Measurements from ENCODE around the gene LUC7L3.
A peak's percentile ranks its signal among the peaks of the same experiment; 100 is the strongest.
"Not testable (repeated sequence)": the region's sequence is repeated elsewhere in the genome, so short reads cannot be mapped to it uniquely, and the experiment has no call there.

The LUC7L3 gene

DNA sequence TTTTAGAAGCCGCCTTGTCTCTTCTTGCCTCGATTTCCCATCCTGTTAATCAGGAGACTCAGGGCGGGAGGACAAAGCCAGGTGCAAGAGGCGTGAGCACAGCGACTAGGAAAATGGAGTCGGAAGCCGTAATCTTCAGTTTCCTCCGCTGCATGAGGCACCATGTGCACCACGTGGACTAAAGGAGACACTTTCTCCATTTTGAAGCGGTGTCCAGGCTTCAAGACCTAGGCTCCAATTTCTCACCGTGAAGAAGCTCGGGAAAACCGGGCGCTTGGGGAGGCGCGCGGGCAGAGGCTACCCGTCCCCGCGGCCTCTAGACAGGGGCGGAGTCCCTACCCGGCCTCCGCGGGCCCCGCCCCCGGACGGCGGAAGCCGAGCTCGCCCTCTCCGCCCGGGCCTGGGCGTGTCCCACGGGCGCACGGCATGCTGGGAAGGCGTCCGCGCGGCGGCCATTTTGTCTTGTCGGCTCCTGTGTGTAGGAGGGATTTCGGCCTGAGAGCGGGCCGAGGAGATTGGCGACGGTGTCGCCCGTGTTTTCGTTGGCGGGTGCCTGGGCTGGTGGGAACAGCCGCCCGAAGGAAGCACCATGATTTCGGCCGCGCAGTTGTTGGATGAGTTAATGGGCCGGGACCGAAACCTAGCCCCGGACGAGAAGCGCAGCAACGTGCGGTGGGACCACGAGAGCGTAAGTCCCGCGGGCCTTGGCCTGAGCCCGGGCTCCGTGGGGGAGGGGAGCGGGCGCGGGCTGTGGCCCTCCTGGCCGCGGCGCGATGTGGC, at the start of gene LUC7L3:
TSS of gene LUC7L3 (plus strand) at position 460 of the 780 bp plus-strand sequence. CDS start at position 590, 130 bp downstream.
- DNase-seq (ENCODE audit: low spot score) (peak; percentile 98), FAIRE-seq (peak; percentile 27)

- peak; percentile 17 for FAIRE-seq
- DNase-seq (ENCODE audit: low spot score), result no peak
Measured at GRCh38 chr17:50672071-50672470, 47.3 kb upstream of the LUC7L3 start.

DNA sequence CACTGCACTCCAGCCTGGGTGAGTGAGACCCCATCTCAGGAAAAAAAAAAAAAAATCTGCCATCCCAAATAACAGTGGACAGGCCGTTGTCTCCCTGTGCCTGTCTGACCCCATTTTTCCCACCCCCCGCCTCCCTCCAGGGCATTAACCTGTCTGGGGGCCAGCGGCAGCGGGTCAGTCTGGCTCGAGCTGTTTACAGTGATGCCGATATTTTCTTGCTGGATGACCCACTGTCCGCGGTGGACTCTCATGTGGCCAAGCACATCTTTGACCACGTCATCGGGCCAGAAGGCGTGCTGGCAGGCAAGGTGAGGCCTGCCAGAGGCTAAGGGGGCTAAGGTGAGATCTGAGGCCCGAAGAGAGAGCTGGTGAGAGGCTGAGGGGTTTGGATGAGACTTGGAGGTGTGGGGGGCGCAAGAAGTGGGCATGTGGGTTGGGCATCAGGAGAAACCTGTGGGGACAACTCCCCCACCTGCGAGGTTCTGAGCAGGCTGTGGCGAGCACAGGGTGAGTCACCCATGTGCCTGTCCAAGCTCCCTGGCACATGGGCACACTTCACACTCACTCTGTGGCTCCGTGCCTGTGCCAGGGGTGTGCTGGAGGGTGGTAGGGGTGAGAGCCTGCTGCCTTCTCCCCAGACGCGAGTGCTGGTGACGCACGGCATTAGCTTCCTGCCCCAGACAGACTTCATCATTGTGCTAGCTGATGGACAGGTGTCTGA, 46.4 kb upstream of the LUC7L3 start:
- DNase-seq (ENCODE audit: low spot score) (no peak), FAIRE-seq (no peak)

DNA sequence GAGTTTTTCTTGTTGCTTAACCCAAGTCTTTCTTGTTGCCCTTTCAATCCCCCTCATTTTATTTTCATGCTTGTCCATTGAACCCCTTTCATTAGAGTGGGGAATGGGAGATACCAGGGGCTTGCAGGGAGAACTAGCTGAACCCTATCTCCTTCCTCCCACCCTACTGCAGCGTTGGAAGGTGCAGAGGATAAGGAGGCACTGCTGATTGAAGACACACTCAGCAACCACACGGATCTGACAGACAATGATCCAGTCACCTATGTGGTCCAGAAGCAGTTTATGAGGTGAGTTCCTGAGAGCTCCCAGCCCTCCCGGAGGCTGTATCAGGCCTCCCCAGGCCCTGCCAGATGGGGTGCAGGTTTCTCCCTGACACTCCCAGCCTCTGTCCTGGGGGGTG, 44.2 kb upstream of the LUC7L3 start:
- no peak for FAIRE-seq
- no peak for DNase-seq (ENCODE audit: low spot score)

GRCh38 chr17:50675627-50676026, 43.8 kb upstream of the LUC7L3 start:
- no peak for FAIRE-seq
- DNase-seq (ENCODE audit: low spot score), result no peak

DNA sequence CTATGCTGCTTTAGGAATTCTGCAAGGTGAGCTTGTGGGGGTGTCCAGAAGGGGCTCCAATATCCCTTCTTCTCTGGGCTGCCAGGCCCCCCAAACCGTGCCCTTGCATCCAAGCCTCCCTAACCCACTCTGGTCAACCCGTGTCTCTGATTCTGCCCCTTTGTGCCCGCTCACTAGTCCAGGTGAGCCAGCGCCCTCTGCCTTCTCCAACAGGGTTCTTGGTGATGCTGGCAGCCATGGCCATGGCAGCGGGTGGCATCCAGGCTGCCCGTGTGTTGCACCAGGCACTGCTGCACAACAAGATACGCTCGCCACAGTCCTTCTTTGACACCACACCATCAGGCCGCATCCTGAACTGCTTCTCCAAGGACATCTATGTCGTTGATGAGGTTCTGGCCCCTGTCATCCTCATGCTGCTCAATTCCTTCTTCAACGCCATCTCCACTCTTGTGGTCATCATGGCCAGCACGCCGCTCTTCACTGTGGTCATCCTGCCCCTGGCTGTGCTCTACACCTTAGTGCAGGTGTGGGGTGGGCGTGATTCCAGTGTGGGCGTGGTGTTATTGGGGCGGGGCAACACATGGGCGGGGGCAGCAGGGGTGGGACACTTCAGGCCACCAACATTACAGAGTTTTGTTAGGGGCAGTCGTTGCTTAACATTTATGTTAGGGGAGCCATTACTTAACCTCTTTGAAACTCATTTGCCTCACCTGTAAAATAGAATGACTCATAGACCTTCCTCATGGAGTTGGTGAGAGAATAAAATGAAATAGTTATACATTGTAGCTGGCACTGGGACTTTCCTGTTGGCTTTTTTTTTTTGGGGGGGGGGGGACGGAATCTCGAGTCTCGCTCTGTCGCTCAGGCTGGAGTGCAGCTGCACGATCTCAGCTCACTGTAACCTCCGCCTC, 43.1 kb upstream of the LUC7L3 start:
- peak; percentile 88 for FAIRE-seq
- DNase-seq (ENCODE audit: low spot score), result no peak

- no peak for FAIRE-seq
Measured at GRCh38 chr17:50677851-50678375, 41.5 kb upstream of the LUC7L3 start.

DNA sequence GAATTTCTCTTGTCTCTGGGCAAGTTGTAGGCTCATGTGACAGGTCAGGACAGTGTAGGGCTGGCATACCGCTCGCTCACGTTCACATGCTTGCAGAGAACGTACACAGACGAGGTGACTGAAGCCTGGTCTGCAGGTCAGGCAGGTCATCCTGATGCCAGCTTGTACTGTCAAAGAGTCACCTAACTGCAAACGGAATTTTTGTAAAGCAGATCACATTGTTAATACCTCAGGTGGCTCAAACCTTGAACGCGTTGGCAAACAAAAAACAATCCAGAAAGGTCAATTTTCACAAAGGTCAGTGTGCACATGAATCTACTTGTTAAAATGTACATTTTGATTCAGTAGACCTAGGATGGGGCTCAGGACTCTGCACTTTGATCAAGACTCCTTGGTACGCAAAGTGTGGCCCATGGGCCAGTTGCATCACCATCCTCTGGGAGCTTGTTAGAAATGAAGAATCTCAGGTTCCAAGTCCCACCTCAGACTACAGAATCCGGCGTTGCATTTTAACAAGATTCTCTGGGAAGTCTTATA, 40.3 kb upstream of the LUC7L3 start:
- FAIRE-seq (no peak), DNase-seq (ENCODE audit: low spot score) (no peak)

More at GRCh38 chr17:50677851-50678375, 41.5 kb upstream of the LUC7L3 start:
- DNase-seq (ENCODE audit: low spot score), result no peak

DNA sequence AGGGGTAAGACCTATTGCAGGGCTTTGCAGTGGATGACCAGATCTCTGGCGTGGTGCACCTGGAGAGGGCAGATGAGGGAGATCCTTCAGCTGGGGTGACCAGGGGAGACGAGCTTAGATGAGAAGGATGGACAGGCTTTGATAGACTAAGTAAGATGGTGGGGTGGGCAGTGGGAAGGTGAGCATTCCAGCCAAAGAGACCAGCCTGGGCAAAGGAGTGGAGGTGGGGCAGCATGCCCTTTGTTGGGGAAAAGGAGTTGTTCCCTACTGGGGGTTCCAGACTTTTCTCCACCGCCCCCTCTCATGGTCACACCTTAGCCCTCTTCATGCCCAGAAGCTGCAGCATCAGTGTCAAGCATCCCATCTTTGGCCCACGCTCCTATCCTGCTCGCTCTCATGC, 39.3 kb upstream of the LUC7L3 start:
- FAIRE-seq (no peak), DNase-seq (ENCODE audit: low spot score) (no peak)

DNA sequence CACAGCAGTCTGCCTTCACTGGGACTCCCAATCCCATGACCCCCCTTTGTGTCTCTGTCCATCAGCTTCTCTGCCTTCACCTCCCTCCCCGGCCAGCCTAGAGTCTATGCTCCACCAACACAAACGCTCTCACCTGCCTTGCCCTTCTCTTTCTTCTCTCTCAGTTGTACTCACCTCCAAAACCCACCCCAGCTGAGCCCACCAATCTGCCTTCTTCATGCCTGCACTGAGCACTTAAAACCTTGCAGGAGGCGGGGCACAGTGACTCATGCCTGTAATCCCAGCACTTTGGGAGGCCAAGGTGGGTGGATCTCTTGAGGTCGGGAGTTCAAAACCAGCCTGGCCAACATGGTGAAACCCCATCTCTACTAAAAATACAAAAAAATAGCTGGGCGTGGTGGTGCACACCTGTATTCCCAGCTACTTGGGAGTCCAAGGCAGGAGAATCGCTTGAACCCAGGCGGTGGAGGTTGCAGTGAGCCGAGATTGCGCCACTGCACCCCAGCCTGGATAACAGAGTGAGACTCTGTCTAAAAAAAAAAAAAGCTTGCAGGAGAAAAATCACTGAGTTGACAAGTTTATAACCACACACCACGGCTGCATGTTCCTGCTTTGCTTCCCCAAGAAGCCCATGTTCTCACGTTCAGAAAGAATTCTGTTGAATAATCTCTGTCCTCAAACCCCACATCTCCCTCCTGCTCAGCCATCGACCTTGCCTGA, 38.7 kb upstream of the LUC7L3 start:
- not testable (repeated sequence) for DNase-seq (ENCODE audit: low spot score); FAIRE-seq

- DNase-seq (ENCODE audit: low spot score), result peak; percentile 62
- no peak for FAIRE-seq
Measured at GRCh38 chr17:50681263-50682200, 37.9 kb upstream of the LUC7L3 start.

DNA sequence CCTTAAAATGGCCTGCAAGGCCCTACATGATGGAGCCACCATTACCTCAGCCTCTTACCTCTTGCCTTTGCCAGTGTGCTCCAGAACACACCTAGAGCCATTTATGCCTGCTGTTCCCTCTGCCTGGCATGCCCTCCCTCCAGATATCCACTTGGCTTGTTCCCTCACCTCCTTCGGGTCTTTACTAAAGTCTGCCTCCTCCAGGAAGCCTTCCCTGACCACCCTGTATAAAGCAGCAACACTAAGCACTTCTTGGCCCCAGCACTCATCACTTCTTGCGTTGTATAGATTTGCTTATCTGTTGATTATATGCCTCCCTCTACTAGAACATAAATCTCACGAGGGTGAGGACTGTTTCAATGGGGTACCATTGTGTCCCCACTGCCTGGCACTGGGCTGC, 37.0 kb upstream of the LUC7L3 start:
- DNase-seq (ENCODE audit: low spot score) (no peak), FAIRE-seq (no peak)

GRCh38 chr17:50682938-50683337, 36.5 kb upstream of the LUC7L3 start:
- FAIRE-seq (no peak), DNase-seq (ENCODE audit: low spot score) (no peak)

DNA sequence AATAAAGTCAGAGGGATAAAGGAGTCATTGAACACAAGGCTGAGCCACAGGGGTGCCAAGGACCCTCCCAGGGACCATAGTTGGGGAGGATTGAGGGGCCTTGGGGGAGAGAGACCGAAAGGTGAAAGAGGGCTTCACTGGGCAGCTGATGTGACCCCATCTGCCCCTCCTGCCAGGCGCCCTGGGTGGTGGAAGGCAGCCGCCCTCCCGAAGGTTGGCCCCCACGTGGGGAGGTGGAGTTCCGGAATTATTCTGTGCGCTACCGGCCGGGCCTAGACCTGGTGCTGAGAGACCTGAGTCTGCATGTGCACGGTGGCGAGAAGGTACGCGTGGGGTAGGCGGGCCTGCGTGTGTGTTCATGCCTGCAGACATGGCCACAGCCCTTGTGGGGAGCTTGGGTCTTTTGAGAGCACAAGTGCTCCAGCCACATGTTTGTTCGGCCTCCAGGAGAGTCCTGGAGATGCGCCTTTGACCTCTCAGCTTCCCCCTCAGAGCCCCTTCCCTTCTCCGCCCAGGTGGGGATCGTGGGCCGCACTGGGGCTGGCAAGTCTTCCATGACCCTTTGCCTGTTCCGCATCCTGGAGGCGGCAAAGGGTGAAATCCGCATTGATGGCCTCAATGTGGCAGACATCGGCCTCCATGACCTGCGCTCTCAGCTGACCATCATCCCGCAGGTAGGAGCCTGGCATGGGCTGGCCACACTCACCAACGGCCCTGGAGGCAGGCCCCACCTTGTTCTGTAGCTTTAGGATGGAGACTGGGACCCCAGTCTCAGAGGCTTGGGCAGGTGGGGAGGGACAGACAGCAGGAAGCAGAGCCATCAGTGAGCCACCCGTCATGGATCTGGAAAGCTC, 35.7 kb upstream of the LUC7L3 start:
- no peak for DNase-seq (ENCODE audit: low spot score)
- no peak for FAIRE-seq

DNA sequence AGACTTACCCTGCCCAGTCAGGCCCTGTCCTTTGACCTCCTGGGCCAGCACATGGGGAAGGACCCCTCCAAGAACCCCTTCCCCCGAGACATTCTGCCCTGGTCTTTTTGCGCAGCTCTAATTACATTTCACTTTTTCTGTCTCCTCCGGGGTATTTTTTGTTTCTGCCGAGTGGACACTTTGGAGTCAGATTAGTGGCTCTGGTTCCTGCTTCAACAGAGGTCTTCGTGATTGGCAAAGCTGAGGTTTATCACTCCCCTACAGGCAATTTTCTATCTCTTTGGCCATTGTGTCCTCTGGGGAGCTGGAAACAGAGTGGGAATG, 35.2 kb upstream of the LUC7L3 start:
- FAIRE-seq, result no peak
- DNase-seq (ENCODE audit: low spot score), result no peak

GRCh38 chr17:50684612-50685333, 34.6 kb upstream of the LUC7L3 start:
- FAIRE-seq, result no peak
- DNase-seq (ENCODE audit: low spot score), result no peak

DNA sequence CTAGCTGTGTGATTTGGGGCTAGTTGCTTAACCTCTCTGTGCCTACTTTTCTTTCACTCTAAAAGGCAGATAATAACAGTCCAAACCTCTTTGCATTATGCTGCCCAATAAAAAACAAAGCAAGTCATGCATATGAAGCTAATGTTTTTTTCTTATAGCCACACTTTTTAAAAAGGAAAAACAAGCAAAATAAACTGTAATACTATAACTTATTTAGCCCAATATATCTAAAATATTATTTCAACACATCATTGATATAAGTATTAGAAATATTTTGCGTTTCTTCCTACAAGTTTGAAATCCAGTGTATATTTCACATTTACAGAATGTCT, 34.1 kb upstream of the LUC7L3 start:
- FAIRE-seq, result no peak
- DNase-seq (ENCODE audit: low spot score), result no peak
